Measurements from ENCODE around the gene PASK. TPM values are rescaled to one million over a fixed set of nuclear protein-coding genes. Genes with fewer than 3 reads are reported as not detected.

Gene PASK
- total and polyA plus RNA-seq, 7 experiments from 2014 or later, result 15.0 to 160 (median 78.3) TPM

DNA sequence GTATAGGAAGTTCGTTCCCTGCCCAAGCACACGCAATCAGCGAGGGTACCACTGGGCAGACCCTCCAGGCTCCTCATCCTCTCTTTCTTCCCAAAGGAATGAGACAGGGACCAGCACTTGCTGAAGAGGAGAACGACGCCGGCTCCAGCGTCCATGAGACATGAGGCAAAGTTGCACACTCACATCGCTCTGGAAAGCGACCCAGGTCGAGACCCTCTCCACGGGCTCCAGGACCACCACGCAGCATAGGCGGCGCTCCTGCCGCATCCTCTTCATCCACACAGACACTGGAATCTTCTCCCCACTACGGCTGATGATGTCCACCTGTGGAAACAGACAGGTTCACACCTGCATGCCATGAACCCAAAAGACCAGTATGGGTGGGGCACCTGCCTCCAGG lies 10.8 kb downstream of the PASK start:
- no peaks in the 10 kb centered on the region for H3K9me3 Mint-ChIP-seq
- H3K36me3 Mint-ChIP-seq, result peaks cover 0 to 49% (median 8%) of the 10 kb centered on the region in 5 donors
- peaks cover 0 to 7% (median 0%) of the 10 kb centered on the region in 7 donors for H3K4me1 Mint-ChIP-seq
- no peaks in the 10 kb centered on the region for H3K27me3 Mint-ChIP-seq
- ChIA-PET POLR2A (no interaction called here), CTCF (interaction anchor here (0.9 kb wide), 1 partner anchor 42 kb away, joined by 3 read pairs; no protein-coding TSS in a partner anchor)
- Histone ChIP-seq H3K27me3 (ENCODE audit: control insufficient read depth in 2 of 2, insufficient read depth in 2 of 2, low read length in 2 of 2) (no peaks in the 10 kb centered on the region), H3K27ac (ENCODE audit: low read depth, low read length) (no peak overlapping the region), H3K36me3 (ENCODE audit: control insufficient read depth in 2 of 3, insufficient read depth in 3 of 3, low read length in 3 of 3) (peaks cover 0 to 75% (median 5%) of the 10 kb centered on the region in 3 experiments), H3K4me3 (ENCODE audit: low read length) (no peak overlapping the region), H3K9me3 (ENCODE audit: control insufficient read depth in 2 of 3, low read length in 3 of 3) (no peaks in the 10 kb centered on the region), H3K4me1 (ENCODE audit: control insufficient read depth in 2 of 2, insufficient read depth in 2 of 2, low read length in 2 of 2) (no peaks in the 10 kb centered on the region)
- H3K4me3 Mint-ChIP-seq, result no peak overlapping the region
- DNase-seq (no peak), ATAC-seq (no peak)
- intact Hi-C loops (cut with micrococcal nuclease), result no loop called here
- peak overlapping the region in 1 of 9 donors; percentile 36 for H3K27ac Mint-ChIP-seq

DNA sequence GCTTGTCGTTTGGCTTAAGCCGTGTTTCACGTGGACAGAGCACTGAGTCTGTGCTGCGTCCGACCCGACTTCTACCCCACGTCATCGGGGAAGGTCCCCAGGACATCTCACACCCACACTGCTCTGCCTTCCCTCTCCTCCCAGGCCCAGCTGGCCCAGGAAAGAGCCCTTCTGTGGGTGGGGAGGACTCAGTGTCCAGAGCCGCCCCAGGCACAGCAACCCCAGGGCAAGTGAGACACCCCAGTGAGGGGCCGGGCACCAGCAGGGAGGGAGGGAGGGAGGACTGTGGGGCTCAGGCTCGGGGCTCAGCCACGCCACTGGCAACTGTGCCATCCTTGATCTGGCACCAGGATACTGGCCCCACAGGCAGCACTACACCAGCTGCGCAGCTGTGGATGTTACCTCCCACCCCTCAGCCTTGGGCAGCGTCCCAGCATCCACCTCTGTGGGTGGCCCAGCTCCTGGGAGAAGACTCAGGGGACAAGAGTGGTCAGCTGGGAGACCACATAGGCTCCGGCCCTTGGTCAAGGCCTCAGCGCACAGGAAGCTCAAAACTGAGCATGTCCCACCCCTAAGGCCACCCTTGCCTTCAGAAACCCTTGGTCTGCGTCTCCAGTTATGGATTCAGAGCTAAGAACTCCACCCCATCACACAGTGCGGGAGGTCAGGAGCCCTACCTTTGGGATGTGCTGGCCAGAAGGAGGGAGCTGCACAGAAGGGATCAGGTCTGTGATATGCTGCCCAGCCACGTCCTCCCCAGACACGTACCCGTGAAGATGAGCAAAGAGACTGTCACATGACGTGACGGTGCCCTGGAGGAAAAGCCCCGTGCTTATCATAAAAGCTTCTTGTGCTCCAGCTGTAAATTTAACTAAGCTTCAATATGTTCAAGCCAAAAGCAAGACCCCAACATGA lies 11.7 kb downstream of the PASK start:
- intact Hi-C loops (cut with micrococcal nuclease), result no loop called here
- no peak overlapping the region for H3K27ac ChIP-seq (ENCODE audit: low read depth, low read length)
- ChIA-PET POLR2A (interaction anchor here (0.8 to 1.8 kb wide), 3 partner anchors 27 to 36 kb away, joined by 3 to 6 read pairs (median 3); partner anchors contain the start of gene MTERF4), CTCF (interaction anchor here (0.9 to 1.0 kb wide), 2 partner anchors 36 to 42 kb away, joined by 3 read pairs; partner anchors contain the start of gene MTERF4)
- H3K4me1 ChIP-seq (ENCODE audit: control insufficient read depth in 2 of 2, insufficient read depth in 2 of 2, low read length in 2 of 2), result no peaks in the 10 kb centered on the region
- Mint-ChIP-seq H3K4me3 (no peak overlapping the region), H3K36me3 (peaks cover 5 to 58% (median 13%) of the 10 kb centered on the region in 5 donors), H3K4me1 (peaks cover 0 to 7% (median 0%) of the 10 kb centered on the region in 7 donors), H3K27ac (no peak overlapping the region), H3K27me3 (no peaks in the 10 kb centered on the region), H3K9me3 (no peaks in the 10 kb centered on the region)
- H3K4me3 ChIP-seq (ENCODE audit: low read length), result no peak overlapping the region
- no peaks in the 10 kb centered on the region for H3K27me3 ChIP-seq (ENCODE audit: control insufficient read depth in 2 of 2, insufficient read depth in 2 of 2, low read length in 2 of 2)
- ATAC-seq (no peak), DNase-seq (no peak)
- H3K9me3 ChIP-seq (ENCODE audit: control insufficient read depth in 2 of 3, low read length in 3 of 3), result no peaks in the 10 kb centered on the region
- H3K36me3 ChIP-seq (ENCODE audit: control insufficient read depth in 2 of 3, insufficient read depth in 3 of 3, low read length in 3 of 3), result peaks cover 0 to 81% (median 5%) of the 10 kb centered on the region in 3 experiments

DNA sequence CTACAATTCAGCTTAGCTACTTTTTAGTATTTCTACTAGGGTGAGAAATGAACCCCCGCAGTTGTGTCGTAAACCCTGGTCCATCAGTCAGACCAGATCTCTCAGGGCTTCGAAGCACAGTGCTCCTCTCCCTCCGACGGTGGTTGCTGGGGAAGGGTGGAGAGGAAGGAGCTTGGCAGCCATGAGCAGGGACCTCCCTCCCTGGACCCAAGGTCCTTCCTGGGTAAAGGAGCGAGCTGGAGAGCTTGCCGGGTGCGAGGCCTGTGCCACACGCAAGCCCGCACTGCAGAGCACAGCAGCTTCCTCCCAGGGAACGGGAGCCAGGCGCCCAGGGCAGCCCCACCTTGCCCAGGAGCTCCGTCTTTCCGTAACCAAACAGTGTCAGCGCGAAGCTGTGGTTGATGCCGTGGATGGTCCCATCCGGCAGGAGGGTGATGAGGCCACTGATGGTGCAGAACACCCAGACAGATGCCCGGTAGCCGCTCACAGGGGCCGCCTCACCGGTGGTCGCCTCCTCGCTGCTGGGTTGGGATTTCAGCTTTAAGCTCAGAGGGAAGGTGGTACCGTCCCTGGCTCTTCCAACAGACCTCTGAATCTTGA lies 12.5 kb downstream of the PASK start:
- Histone ChIP-seq H3K4me1 (ENCODE audit: control insufficient read depth in 2 of 2, insufficient read depth in 2 of 2, low read length in 2 of 2) (no peaks in the 10 kb centered on the region), H3K4me3 (ENCODE audit: low read length) (no peak overlapping the region), H3K27me3 (ENCODE audit: control insufficient read depth in 2 of 2, insufficient read depth in 2 of 2, low read length in 2 of 2) (no peaks in the 10 kb centered on the region), H3K27ac (ENCODE audit: low read depth, low read length) (no peak overlapping the region), H3K36me3 (ENCODE audit: control insufficient read depth in 2 of 3, insufficient read depth in 3 of 3, low read length in 3 of 3) (peaks cover 0 to 75% (median 0%) of the 10 kb centered on the region in 3 experiments), H3K9me3 (ENCODE audit: control insufficient read depth in 2 of 3, low read length in 3 of 3) (no peaks in the 10 kb centered on the region)
- Mint-ChIP-seq H3K36me3 (peaks cover 7 to 57% (median 11%) of the 10 kb centered on the region in 5 donors), H3K4me1 (peaks cover 0 to 1% (median 0%) of the 10 kb centered on the region in 7 donors), H3K9me3 (no peaks in the 10 kb centered on the region), H3K4me3 (no peak overlapping the region), H3K27me3 (no peaks in the 10 kb centered on the region), H3K27ac (no peak overlapping the region)
- DNase-seq, result no peak
- ChIA-PET CTCF (interaction anchor here (0.6 to 0.9 kb wide), 2 partner anchors 13 to 127 kb away, joined by 3 read pairs; partner anchors contain the start of gene PASK), POLR2A (interaction anchor here (0.5 to 1.8 kb wide), 3 partner anchors 29 to 1111 kb away, joined by 3 to 6 read pairs (median 4); partner anchors contain the start of gene MTERF4)
- intact Hi-C loops (cut with micrococcal nuclease), result no loop called here
- ATAC-seq, result no peak

DNA sequence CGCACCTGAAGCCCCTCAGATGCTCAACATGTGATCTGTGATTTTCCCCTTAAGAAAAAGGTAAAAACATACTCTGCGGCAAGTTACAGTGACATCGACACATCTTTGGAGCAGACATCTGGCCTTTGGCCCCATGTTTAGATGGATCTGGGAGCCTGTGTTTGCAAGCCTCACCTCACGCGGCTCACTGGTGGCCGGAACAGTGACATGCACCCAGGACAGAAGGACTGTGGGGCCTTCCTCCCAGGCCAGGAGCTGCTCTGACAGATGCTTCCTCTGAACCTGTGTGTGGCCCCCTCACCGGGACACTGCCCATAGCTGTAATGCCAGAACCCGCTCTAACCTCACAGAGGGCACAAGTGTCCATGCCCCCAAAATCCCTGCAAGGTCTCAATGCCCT lies 13.1 kb downstream of the PASK start:
- no peak overlapping the region for H3K4me3 ChIP-seq (ENCODE audit: low read length)
- no peak for DNase-seq
- H3K36me3 Mint-ChIP-seq, result peaks cover 7 to 57% (median 11%) of the 10 kb centered on the region in 5 donors

DNA sequence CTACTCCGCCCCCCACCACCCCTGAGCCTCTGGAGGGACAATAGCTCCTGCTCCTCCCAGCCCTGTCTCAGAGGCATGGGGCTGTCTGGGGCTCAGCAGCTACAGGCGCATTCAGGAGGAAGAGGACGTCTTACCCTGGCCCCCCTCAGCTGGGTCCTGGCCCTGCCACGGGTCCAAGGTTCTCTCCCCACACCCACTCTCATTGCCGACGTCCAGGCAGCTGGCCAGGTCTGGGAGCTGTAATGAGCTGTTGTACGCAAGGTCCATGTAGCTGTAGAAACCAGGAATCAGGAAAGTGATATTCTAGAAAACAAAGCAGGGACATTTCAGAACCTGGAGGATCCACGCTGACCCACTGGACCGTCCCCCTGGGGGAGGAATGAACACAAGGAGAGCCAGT lies 13.5 kb downstream of the PASK start:
- H3K9me3 ChIP-seq (ENCODE audit: control insufficient read depth in 2 of 3, low read length in 3 of 3), result no peaks in the 10 kb centered on the region
- Mint-ChIP-seq H3K4me3 (no peak overlapping the region), H3K27me3 (no peaks in the 10 kb centered on the region), H3K9me3 (no peaks in the 10 kb centered on the region), H3K36me3 (peaks cover 9 to 58% (median 12%) of the 10 kb centered on the region in 5 donors), H3K27ac (no peak overlapping the region), H3K4me1 (no peaks in the 10 kb centered on the region)
- H3K27ac ChIP-seq (ENCODE audit: low read depth, low read length), result no peak overlapping the region
- H3K36me3 ChIP-seq (ENCODE audit: control insufficient read depth in 2 of 3, insufficient read depth in 3 of 3, low read length in 3 of 3), result peaks cover 0 to 72% (median 0%) of the 10 kb centered on the region in 3 experiments
- H3K4me3 ChIP-seq (ENCODE audit: low read length), result no peak overlapping the region
- DNase-seq, result no peak
- CTCF ChIA-PET, result no interaction called here
- H3K4me1 ChIP-seq (ENCODE audit: control insufficient read depth in 2 of 2, insufficient read depth in 2 of 2, low read length in 2 of 2), result no peaks in the 10 kb centered on the region
- intact Hi-C loops (cut with micrococcal nuclease), result no loop called here
- no peak for ATAC-seq
- no peaks in the 10 kb centered on the region for H3K27me3 ChIP-seq (ENCODE audit: control insufficient read depth in 2 of 2, insufficient read depth in 2 of 2, low read length in 2 of 2)
- POLR2A ChIA-PET, result interaction anchor here (0.9 kb wide), 1 partner anchor 46 kb away, joined by 3 read pairs; no protein-coding TSS in a partner anchor

More for the DNA sequence above, 13.1 kb downstream of the PASK start:
- no peaks in the 10 kb centered on the region for H3K27me3 Mint-ChIP-seq
- Histone ChIP-seq H3K27ac (ENCODE audit: low read depth, low read length) (no peak overlapping the region), H3K27me3 (ENCODE audit: control insufficient read depth in 2 of 2, insufficient read depth in 2 of 2, low read length in 2 of 2) (no peaks in the 10 kb centered on the region), H3K9me3 (ENCODE audit: control insufficient read depth in 2 of 3, low read length in 3 of 3) (no peaks in the 10 kb centered on the region), H3K4me1 (ENCODE audit: control insufficient read depth in 2 of 2, insufficient read depth in 2 of 2, low read length in 2 of 2) (no peaks in the 10 kb centered on the region), H3K36me3 (ENCODE audit: control insufficient read depth in 2 of 3, insufficient read depth in 3 of 3, low read length in 3 of 3) (peaks cover 0 to 75% (median 0%) of the 10 kb centered on the region in 3 experiments)
- ChIA-PET POLR2A (interaction anchor here (0.5 to 1.8 kb wide), 4 partner anchors 28 to 1111 kb away, joined by 3 to 6 read pairs (median 4); partner anchors contain the start of gene MTERF4), CTCF (interaction anchor here (0.6 to 0.9 kb wide), 2 partner anchors 13 to 127 kb away, joined by 3 read pairs; partner anchors contain the start of gene PASK)
- H3K4me1 Mint-ChIP-seq, result no peaks in the 10 kb centered on the region
- no peaks in the 10 kb centered on the region for H3K9me3 Mint-ChIP-seq
- no peak overlapping the region for H3K4me3 Mint-ChIP-seq
- intact Hi-C loops (cut with micrococcal nuclease), result no loop called here
- ATAC-seq, result no peak
- peak overlapping the region in 1 of 9 donors; percentile 30 for H3K27ac Mint-ChIP-seq

DNA sequence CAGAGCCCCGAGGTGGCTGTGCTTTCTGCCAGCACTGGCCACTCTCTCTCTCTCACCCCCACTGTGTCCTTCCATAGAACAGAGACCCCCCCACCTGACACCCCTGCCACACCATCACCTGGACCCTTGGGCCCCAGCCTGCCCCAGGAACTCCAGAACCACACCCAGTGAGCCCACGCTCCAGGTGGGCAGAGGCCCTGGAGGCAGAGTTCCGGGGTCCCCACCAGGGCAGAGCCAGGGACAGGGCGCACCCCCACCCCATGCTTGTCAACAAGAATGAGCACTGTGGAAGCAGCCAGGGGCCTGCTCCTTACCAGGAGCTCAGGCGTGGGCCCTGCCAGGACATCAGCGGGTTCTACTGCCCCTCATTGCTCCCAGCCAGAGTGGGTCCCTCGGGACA lies 14.6 kb downstream of the PASK start:
- H3K27me3 ChIP-seq (ENCODE audit: control insufficient read depth in 2 of 2, insufficient read depth in 2 of 2, low read length in 2 of 2), result no peaks in the 10 kb centered on the region
- no peak overlapping the region for H3K4me3 Mint-ChIP-seq
- H3K4me3 ChIP-seq (ENCODE audit: low read length), result no peak overlapping the region
- H3K36me3 Mint-ChIP-seq, result peaks cover 9 to 59% (median 14%) of the 10 kb centered on the region in 5 donors
- ChIA-PET CTCF (no interaction called here), POLR2A (interaction anchor here (0.6 kb wide), 1 partner anchor 47 kb away, joined by 3 read pairs; no protein-coding TSS in a partner anchor)
- peaks cover 0 to 71% (median 0%) of the 10 kb centered on the region in 3 experiments for H3K36me3 ChIP-seq (ENCODE audit: control insufficient read depth in 2 of 3, insufficient read depth in 3 of 3, low read length in 3 of 3)
- H3K27me3 Mint-ChIP-seq, result no peaks in the 10 kb centered on the region
- H3K27ac ChIP-seq (ENCODE audit: low read depth, low read length), result no peak overlapping the region
- ATAC-seq, result no peak
- H3K4me1 Mint-ChIP-seq, result peaks cover 0 to 3% (median 0%) of the 10 kb centered on the region in 7 donors
- H3K27ac Mint-ChIP-seq, result no peak overlapping the region
- intact Hi-C loops (cut with micrococcal nuclease), result no loop called here
- H3K4me1 ChIP-seq (ENCODE audit: control insufficient read depth in 2 of 2, insufficient read depth in 2 of 2, low read length in 2 of 2), result no peaks in the 10 kb centered on the region
- DNase-seq, result no peak
- no peaks in the 10 kb centered on the region for H3K9me3 ChIP-seq (ENCODE audit: control insufficient read depth in 2 of 3, low read length in 3 of 3)
- H3K9me3 Mint-ChIP-seq, result no peaks in the 10 kb centered on the region
